ENCODE results near the gene SCN4B. TPM values are rescaled to one million over a fixed set of nuclear protein-coding genes. Genes with fewer than 3 reads are reported as not detected.

SCN4B gene
- total RNA-seq, 1 experiment from 2014 or later: 0.33 TPM

GRCh38 chr11:118117790-118118601, 34.6 kb downstream of the SCN4B start:
- Histone ChIP-seq H3K27me3 (ENCODE audit: control insufficient read depth, insufficient read depth, low read length) (peaks cover 36% of the 10 kb centered on the region), H3K4me3 (ENCODE audit: low read depth in 2 of 2, low read length in 2 of 2) (no peak overlapping the region), H3K4me1 (ENCODE audit: control insufficient read depth, insufficient read depth, low read length) (no peaks in the 10 kb centered on the region), H3K27ac (ENCODE audit: low read length) (no peak overlapping the region), H3K36me3 (ENCODE audit: control insufficient read depth, insufficient read depth, low read length) (no peaks in the 10 kb centered on the region), H3K9me3 (ENCODE audit: control insufficient read depth, insufficient read depth, low read depth, low read length) (no peaks in the 10 kb centered on the region)
- POLR2A ChIA-PET: no interaction called here
- intact Hi-C loops (cut with micrococcal nuclease; ENCODE audit: unreplicated experiment): no loop called here
- CTCF ChIA-PET: interaction anchor here (0.6 kb wide), 2 partner anchors 214 to 221 kb away, joined by 3 to 4 read pairs; no protein-coding TSS in a partner anchor
- ATAC-seq (0 out of 2 replicates have a peak, but pooled peaks have one; percentile 28), DNase-seq (ENCODE audit: low read depth, low spot score) (no peak)
- TF ChIP-seq CTCF (IDR thresholded peaks at IDR 0.05): no peak
- no peak for TF ChIP-seq TCF7L2 (IDR thresholded peaks at IDR 0.05; ENCODE audit: low read depth, low read length)
- BruUV-seq (replicated peaks): no TSS peak
- in situ Hi-C loops (cut with HindIII; ENCODE audit: low pct_unique_long_range_greater_than_20kb, low sequenced_read_pairs): no loop called here

- ChIA-PET POLR2A (no interaction called here), CTCF (no interaction called here)
- no peak overlapping the region for H3K4me3 ChIP-seq (ENCODE audit: low read depth in 2 of 2, low read length in 2 of 2)
- no peak overlapping the region for H3K27ac ChIP-seq (ENCODE audit: low read length)
- H3K27me3 ChIP-seq (ENCODE audit: control insufficient read depth, insufficient read depth, low read length): peaks cover 24% of the 10 kb centered on the region
- no peaks in the 10 kb centered on the region for H3K4me1 ChIP-seq (ENCODE audit: control insufficient read depth, insufficient read depth, low read length)
- in situ Hi-C loops (cut with HindIII; ENCODE audit: low pct_unique_long_range_greater_than_20kb, low sequenced_read_pairs): no loop called here
- BruUV-seq (replicated peaks): no TSS peak
- DNase-seq (ENCODE audit: low read depth, low spot score) (no peak), ATAC-seq (no peak)
- no peaks in the 10 kb centered on the region for H3K9me3 ChIP-seq (ENCODE audit: control insufficient read depth, insufficient read depth, low read depth, low read length)
- intact Hi-C loops (cut with micrococcal nuclease; ENCODE audit: unreplicated experiment): no loop called here
- no peak for TF ChIP-seq POLR2AphosphoS5 (IDR thresholded peaks at IDR 0.05; ENCODE audit: low read depth, low read length)
- no peak for TF ChIP-seq SIN3A (IDR thresholded peaks at IDR 0.05; ENCODE audit: borderline replicate concordance, insufficient read depth, low read depth, low read length)
- no peak for TF ChIP-seq TCF7L2 (IDR thresholded peaks at IDR 0.05; ENCODE audit: low read depth, low read length)
- no peak for TF ChIP-seq REST (IDR thresholded peaks at IDR 0.05; ENCODE audit: insufficient read depth in 1 of 2, low read depth in 2 of 2, low read length in 1 of 2)
- TF ChIP-seq CTCF (IDR thresholded peaks at IDR 0.05): no peak
- H3K36me3 ChIP-seq (ENCODE audit: control insufficient read depth, insufficient read depth, low read length): no peaks in the 10 kb centered on the region
These were observed 37.6 kb downstream of the SCN4B start for GRCh38 chr11:118115048-118115447.
